KOPT-K1 (cell line): ENCODE measurements around the gene SYT8.
A peak's percentile ranks its signal among the peaks of the same experiment; 100 is the strongest.

ENCODE experiments used
- H3K27ac ChIP-seq: fragments of 200-600 bp; sonication (generic); 2 replicates; pipeline ENCODE4 v1.5.1; 2016; ENCODE audit warnings: antibody characterized with exemption, mild to moderate bottlenecking, low read depth, low read length; ENCODE audit not compliant: poor library complexity, severe bottlenecking
- H3K36me3 ChIP-seq: fragments of 200-600 bp; sonication (generic); 2 replicates; pipeline ENCODE4 v1.5.1; 2017; ENCODE audit warnings: antibody characterized with exemption, mild to moderate bottlenecking, low read length, moderate library complexity; ENCODE audit not compliant: insufficient read depth
- H3K9me3 ChIP-seq: fragments of 200-600 bp; sonication (generic); 2 replicates; pipeline ENCODE4 v1.5.1; 2017; ENCODE audit warnings: antibody characterized with exemption, low read length, mild to moderate bottlenecking; ENCODE audit not compliant: insufficient read depth, poor library complexity, severe bottlenecking

The SYT8 gene

GRCh38 chr11:1844221-1845094, 9.7 kb downstream of the SYT8 start:
- H3K36me3 ChIP-seq, result no peaks in the 10 kb centered on the region
- no peaks in the 10 kb centered on the region for H3K9me3 ChIP-seq
- H3K27ac ChIP-seq, result no peak overlapping the region

GRCh38 chr11:1845095-1845429, 10.3 kb downstream of the SYT8 start:
- H3K27ac ChIP-seq, result no peak overlapping the region
- no peaks in the 10 kb centered on the region for H3K36me3 ChIP-seq
- H3K9me3 ChIP-seq, result no peaks in the 10 kb centered on the region

- Histone ChIP-seq H3K27ac (no peak overlapping the region), H3K36me3 (no peaks in the 10 kb centered on the region), H3K9me3 (no peaks in the 10 kb centered on the region)
Observed at GRCh38 chr11:1845561-1846452, 11.0 kb downstream of the SYT8 start.

GRCh38 chr11:1846453-1846932, 11.7 kb downstream of the SYT8 start:
- Histone ChIP-seq H3K27ac (no peak overlapping the region), H3K9me3 (no peaks in the 10 kb centered on the region), H3K36me3 (no peaks in the 10 kb centered on the region)

GRCh38 chr11:1847006-1847735, 12.4 kb downstream of the SYT8 start:
- Histone ChIP-seq H3K27ac (no peak overlapping the region), H3K36me3 (no peaks in the 10 kb centered on the region), H3K9me3 (no peaks in the 10 kb centered on the region)

GRCh38 chr11:1847926-1848639, 13.3 kb downstream of the SYT8 start:
- Histone ChIP-seq H3K36me3 (no peaks in the 10 kb centered on the region), H3K27ac (no peak overlapping the region), H3K9me3 (no peaks in the 10 kb centered on the region)

GRCh38 chr11:1848640-1849430, 14.0 kb downstream of the SYT8 start:
- no peaks in the 10 kb centered on the region for H3K9me3 ChIP-seq
- H3K36me3 ChIP-seq, result no peaks in the 10 kb centered on the region
- H3K27ac ChIP-seq, result no peak overlapping the region

GRCh38 chr11:1851468-1852180, 16.8 kb downstream of the SYT8 start:
- H3K9me3 ChIP-seq, result no peaks in the 10 kb centered on the region
- H3K36me3 ChIP-seq, result no peaks in the 10 kb centered on the region
- peak overlapping the region; percentile 81 for H3K27ac ChIP-seq

- no peaks in the 10 kb centered on the region for H3K9me3 ChIP-seq
- H3K27ac ChIP-seq, result peak overlapping the region; percentile 81
- H3K36me3 ChIP-seq, result no peaks in the 10 kb centered on the region
Observed at GRCh38 chr11:1852271-1852876, 17.6 kb downstream of the SYT8 start.

GRCh38 chr11:1852877-1853276, 18.1 kb downstream of the SYT8 start, which contains the start of gene LSP1:
Gene LSP1 (plus strand): TSS chr11:1853084. CDS start chr11:1853145, 61 bp downstream.
- Histone ChIP-seq H3K36me3 (no peaks in the 10 kb centered on the region), H3K27ac (peak within 1 kb of the TSS; percentile 81), H3K9me3 (no peaks in the 10 kb centered on the region)

GRCh38 chr11:1853376-1854131, 18.8 kb downstream of the SYT8 start:
- Histone ChIP-seq H3K9me3 (no peaks in the 10 kb centered on the region), H3K36me3 (no peaks in the 10 kb centered on the region), H3K27ac (peak overlapping the region; percentile 81)

GRCh38 chr11:1854132-1854948, 19.6 kb downstream of the SYT8 start:
- H3K36me3 ChIP-seq, result no peaks in the 10 kb centered on the region
- peak overlapping the region; percentile 81 for H3K27ac ChIP-seq
- no peaks in the 10 kb centered on the region for H3K9me3 ChIP-seq
